H1 (cell line): ENCODE results near the gene CCT5. TPM values are rescaled to one million over a fixed set of nuclear protein-coding genes. Genes with fewer than 3 reads are reported as not detected.

Experiments
- EZH2 ChIP-seq: fragments of 200-600 bp; sonication (generic); IDR thresholded peaks from 2 replicates; pipeline ENCODE4 v1.7.1; 2012; ENCODE audit warnings: low read depth, mild to moderate bottlenecking, moderate library complexity, low read length, inconsistent platforms; ENCODE audit not compliant: severe bottlenecking
- JUND ChIP-seq: IDR thresholded peaks from 2 replicates; pipeline ENCODE4 v1.6.1; 2011; ENCODE audit warnings: mild to moderate bottlenecking, improper control_type of control experiment, low read length
- RAD21 ChIP-seq, 2 experiments: IDR thresholded peaks in 1 of 2; conservative IDR thresholded peaks in 1 of 2; 2 replicates each; pipeline ENCODE4 v1.6.1; 2011; ENCODE audit warnings: low read depth in 2 of 2, low read length in 2 of 2, improper control_type of control experiment in 1 of 2, inconsistent platforms in 1 of 2, mild to moderate bottlenecking in 1 of 2, moderate library complexity in 1 of 2
- SP1 ChIP-seq: IDR thresholded peaks from 2 replicates; pipeline ENCODE4 v1.6.1; 2011; ENCODE audit warnings: low read depth, low read length
- SP2 ChIP-seq: IDR thresholded peaks from 2 replicates; pipeline ENCODE4 v1.6.1; 2012; ENCODE audit warnings: mild to moderate bottlenecking, low read length, inconsistent platforms
- USF2 ChIP-seq: IDR thresholded peaks from 2 replicates; pipeline ENCODE4 v1.6.1; 2011; ENCODE audit warnings: low read length, improper control_type of control experiment
- polyA plus RNA-seq, 7 experiments: library from polyadenylated mRNA; depleted of rRNA in 3 of 7; stranded (reverse) in 5 of 7; unstranded in 2 of 7; fragments of >200 nt in 5 of 7; fragments of 200-250 nt in 2 of 7; gene quantifications; 1 replicate in 5 of 7; 2 replicates in 1 of 7; 4 replicates in 1 of 7; pipeline versions ENCODE4 v1.2.1 to v1.2.3, GENCODE V29; 2011 to 2013; ENCODE audit warnings: missing spikeins in 2 of 7, mixed read lengths in 2 of 7
- total RNA-seq: library from RNA; stranded (reverse); fragmentation: NEBNext Ultra II Directional; extraction: Animal tissue kit (Norgen Biotek cat#: 25700); gene quantifications from 2 replicates; pipeline ENCODE4 v1.2.1, GENCODE V29; 2021

CCT5 gene
- total and polyA plus RNA-seq, 2 of the 8 experiments (the other 6 are each of a cell fraction or from before 2014, with no cell fraction given), result 425 to 549 TPM

GRCh38 chr5:10268100-10268499, 18.0 kb downstream of the CCT5 start (continued):
- TF ChIP-seq RAD21 (IDR thresholded peaks at IDR 0.05 in 1 of 2, conservative IDR thresholded peaks at IDR 0.05 in 1 of 2; ENCODE audit: low read depth in 2 of 2, low read length in 2 of 2) (no peak), SP1 (no peak), JUND (no peak), SP2 (no peak), USF2 (no peak), EZH2 (no peak)
